Activated CD8-positive, alpha-beta memory T cell treated with anti-CD3 and anti-CD28 coated beads, Interleukin-2, amount 50 U/mL, for 1 hour (primary cell): ENCODE data around the gene MRTFB.

Experiments
- DNase-seq: peaks from one replicate; pipeline ENCODE4 v3.0.0-alpha.2; 2020; ENCODE audit errors: extremely low read depth

MRTFB gene

DNA sequence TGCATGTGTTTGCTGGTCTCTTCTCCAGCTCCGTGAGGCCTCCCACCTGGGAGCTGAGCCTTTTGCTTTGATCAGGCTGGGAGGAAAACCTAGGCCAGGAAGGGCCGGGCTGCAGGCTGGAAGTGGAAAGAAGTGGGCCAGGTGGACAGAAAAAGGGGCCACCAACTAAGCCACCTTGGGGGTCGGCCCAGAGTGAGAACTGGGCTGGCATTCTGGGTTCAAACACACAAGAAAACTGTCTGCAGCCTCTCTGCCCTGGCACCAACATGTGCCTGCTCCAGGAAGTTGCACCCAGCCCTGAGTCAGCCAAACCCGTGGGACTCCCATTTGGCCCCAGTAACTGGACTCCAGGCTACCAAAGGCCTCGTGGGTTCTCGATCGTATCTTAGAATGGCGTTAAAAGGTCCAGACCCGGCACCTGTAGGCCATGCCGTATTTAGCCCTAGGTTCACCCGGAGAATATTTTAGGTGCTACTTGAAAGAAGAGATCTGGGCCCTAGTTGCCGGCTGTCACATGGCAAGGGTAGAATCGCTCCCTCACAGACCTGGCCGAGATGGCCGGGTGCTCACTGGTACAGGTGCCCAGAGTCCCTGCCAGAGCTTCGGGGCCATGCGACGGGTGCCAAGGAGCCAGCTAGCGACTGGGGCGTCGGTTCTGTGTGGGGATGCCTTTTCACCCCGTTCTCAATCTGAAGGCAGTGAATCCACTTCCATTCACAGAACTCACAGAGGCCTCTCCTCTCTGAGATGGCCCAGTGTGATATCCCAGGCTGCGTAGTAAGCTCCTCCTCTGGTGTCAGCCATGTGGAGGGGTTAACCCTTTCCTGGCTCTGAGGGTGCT is 236.6 kb downstream of the MRTFB start:
- no peak for DNase-seq

DNA sequence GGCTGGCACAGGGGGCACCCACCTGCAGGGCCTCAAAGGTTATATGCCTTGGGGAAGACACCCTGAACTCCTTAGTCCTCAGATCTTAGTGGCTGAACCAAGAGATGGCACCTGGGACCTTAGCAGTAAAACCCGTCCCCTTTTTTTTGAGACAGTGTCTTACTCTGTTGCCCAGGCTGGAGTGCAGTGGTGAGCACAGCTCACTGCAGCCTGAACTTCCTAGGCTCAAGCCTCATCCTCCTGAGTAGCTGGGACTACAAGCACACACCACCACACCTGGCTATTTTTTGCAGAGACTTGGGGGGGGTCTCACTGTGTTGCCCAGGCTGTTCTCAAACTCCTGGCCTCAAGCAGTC is 237.2 kb downstream of the MRTFB start:
- DNase-seq = no peak

DNA sequence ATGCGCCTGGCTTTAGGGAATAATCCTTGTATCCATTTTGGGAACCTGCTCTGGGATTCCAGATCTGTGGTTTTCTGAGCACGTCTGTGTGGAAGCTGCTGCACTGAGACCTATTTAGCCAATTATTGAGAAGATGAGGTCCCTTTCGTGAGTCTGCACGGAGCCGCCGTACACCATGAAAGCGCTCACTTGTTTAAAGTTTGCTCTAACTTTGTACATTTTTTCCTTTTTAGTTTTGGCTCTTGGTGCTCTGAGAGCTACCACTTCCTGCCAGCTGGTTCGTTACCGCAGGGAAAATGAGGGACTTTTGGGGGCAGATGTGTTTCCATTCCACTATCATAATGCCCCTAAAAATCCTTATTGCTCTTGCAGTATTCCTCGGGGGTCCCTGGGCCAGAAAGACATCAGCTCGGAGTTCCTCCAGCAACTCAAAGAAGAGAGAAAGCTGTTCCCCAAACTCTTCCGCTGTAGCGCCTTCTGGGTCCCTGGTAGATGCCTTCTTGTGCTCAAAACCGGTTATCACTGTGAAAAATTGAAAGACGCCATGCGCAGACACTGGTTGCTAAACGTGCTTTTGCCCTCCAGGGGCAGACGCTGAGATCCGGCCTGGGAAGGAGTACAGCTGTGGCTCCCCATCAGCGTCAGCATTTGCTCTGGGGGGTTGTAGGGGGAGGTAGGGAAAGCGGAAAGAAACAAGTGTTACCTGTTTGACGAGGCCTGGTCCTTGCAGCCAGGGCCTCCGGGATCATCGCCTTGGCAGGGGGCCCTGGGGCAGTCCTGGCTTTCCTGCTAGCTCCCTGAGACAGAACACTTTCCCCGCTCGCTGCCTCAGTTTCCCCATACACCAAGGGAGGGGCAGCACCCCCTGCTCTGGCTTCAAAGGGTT is 238.1 kb downstream of the MRTFB start:
- no peak for DNase-seq

DNA sequence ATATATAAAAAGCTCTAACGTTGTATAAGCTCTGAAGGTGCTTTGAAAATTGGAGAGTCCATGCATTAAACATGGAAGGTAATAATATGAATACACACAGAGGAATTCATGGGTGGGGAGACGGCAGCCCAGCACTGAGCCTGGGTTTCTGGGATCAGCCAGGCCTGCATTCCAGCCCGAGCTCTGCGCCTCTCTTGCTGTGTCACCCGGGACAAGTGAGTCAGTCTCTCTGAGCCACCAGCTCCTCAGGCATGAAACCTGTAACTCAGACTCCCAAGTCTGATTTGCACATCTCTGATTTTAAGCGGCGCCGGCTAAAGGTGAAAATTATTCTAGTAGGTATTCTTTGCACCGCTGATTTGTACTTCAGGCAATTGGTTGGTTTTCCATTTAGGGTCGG is 238.8 kb downstream of the MRTFB start:
- no peak for DNase-seq

DNA sequence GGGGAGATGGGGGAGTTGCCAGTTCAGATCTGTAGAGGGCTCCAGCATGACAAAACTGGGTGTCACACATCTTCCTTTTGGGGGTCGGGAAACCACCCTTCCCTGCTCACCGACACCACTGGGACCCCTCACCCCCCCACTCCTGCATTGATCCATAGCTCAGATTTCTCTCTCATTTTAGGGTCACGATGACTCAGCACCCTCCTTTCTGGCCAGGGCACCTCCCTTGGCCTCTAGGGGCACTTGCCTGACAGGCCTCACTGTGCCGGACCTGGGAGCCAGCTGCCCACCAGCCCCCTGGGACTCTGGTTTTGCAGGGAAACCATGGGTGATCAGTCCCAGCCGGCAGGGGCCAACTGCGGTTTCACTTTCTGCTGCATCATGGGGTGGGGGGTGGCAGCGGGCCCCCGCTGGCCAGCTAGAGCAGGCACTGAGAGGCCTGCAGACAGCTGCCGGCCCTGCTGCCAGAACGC is 239.4 kb downstream of the MRTFB start:
- no peak for DNase-seq

DNA sequence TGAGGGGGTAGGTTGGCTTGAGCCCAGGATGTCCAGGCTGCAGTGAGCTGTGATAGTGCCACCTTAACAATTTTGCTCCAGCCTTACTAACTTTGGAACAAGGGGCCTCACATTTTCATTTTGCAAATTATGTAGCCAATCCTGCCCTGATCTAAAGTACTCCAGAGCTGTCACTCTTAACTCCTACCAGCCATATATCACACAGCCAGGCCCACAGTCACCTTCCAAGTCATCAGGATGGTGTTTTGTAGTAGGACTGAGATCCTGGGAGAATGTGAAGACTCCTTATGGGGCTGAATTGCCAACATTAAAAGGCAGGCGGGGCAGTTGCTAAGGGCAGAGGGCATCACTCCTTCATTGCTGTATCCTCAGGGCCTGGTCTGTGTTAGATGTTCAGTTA is 243.0 kb downstream of the MRTFB start:
- no peak for DNase-seq

DNA sequence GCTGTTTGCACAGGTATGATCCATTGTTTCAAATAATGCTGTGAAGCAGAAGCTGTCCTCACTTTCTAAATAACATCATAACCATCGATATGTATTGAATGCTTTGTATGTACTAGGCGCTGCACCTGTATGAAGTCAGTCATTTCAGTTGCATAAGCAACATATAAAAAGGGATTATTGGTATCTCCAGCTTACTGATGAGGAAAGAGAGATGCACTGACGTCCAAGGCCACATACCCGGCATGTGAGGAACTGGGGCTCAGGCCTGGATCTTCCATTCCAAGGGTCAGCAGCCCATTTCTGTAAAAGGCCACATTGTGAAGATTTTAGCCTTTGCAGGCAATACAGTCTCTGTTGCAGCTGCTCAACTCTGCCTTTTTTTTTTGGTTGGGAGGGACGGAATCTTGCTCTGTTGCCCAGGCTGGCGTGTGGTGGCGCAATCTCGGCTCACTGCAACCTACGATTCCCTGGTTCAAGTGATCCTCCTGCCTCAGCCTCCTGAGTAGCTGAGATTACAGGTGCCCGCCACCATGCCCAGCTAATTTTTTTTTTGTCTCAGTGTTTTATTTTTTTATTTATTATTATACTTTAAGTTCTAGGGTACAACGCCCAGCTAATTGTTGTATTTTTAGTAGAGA is 244.7 kb downstream of the MRTFB start:
- DNase-seq = no peak
